Left lung (tissue), 10 donors: Measurements from ENCODE around the gene HS3ST2. TPM values are rescaled to one million over a fixed set of nuclear protein-coding genes. Genes with fewer than 3 reads are reported as not detected.

Experiments used
- ATAC-seq: fragments of 200-7000 bp; cut with Tn5 transposase; one replicate; pipeline ENCODE4 v1.9.1; 2020; ENCODE audit warnings: moderate library complexity
- DNase-seq, 4 donors: peaks; one replicate each; pipeline ENCODE4 v3.0.0-alpha.2; 2013 to 2020
- H3K27ac ChIP-seq, 2 donors: fragments of 200-600 bp; sonication (generic) in 1 of 2; one replicate each; pipeline versions ENCODE4 v1.5.0 to v1.8.0; 2020 to 2021
- H3K27me3 ChIP-seq, 2 donors: fragments of 200-600 bp; sonication (generic) in 1 of 2; one replicate each; pipeline versions ENCODE4 v1.5.0 to v1.8.0; 2020 to 2021
- H3K36me3 ChIP-seq, 2 donors: fragments of 200-600 bp; sonication (generic) in 1 of 2; one replicate each; pipeline versions ENCODE4 v1.5.0 to v1.8.0; 2020 to 2021
- H3K4me1 ChIP-seq, 2 donors: fragments of 200-600 bp; one replicate each; pipeline ENCODE4 v1.8.0; 2021
- H3K4me3 ChIP-seq, 2 donors: fragments of 200-600 bp; sonication (generic) in 1 of 2; one replicate each; pipeline versions ENCODE4 v1.5.0 to v1.8.0; 2020 to 2021; ENCODE audit warnings: mild to moderate bottlenecking in 1 of 2
- H3K9me3 ChIP-seq, 2 donors: fragments of 200-600 bp; sonication (generic) in 1 of 2; one replicate each; pipeline versions ENCODE4 v1.5.0 to v1.8.0; 2020 to 2021
- intact Hi-C, 2 donors: fragments of 100-400 bp; cut with DNase I; formaldehyde crosslinking; loops; one replicate each; pipeline versions ENCODE4 v1.11.2 to v1.14.2; 2022
- polyA plus RNA-seq, 6 donors: library from polyadenylated mRNA; unstranded; fragments of 120-200 nt; gene quantifications; one replicate each; pipeline ENCODE4 v1.2.1, GENCODE V29; 2013; ENCODE audit not compliant: insufficient read length in 6 of 6
- total RNA-seq, 2 donors: library from RNA; stranded (reverse); fragmentation: NEBNext Ultra II Directional; extraction: Animal tissue kit (Norgen Biotek cat#: 25700); gene quantifications; one replicate each; pipeline ENCODE4 v1.2.1, GENCODE V29; 2021
- TF ChIP-seq, protein P1 (sequence below), 2 donors: fragments of 200-600 bp; sonication (generic) in 1 of 2; IDR thresholded peaks; one replicate each; pipeline versions ENCODE4 v1.5.0 to v1.8.0; 2021; ENCODE audit warnings: antibody characterized with exemption in 2 of 2
- donor health status: DM: no; HTN: yes; CAD: no.
- donor health status: DM: no; HTN: no; CAD: no.

HS3ST2 gene
- total and polyA plus RNA-seq, 8 donors = 0.07 to 8.6 (median 3.2) TPM; not detected in 4

DNA sequence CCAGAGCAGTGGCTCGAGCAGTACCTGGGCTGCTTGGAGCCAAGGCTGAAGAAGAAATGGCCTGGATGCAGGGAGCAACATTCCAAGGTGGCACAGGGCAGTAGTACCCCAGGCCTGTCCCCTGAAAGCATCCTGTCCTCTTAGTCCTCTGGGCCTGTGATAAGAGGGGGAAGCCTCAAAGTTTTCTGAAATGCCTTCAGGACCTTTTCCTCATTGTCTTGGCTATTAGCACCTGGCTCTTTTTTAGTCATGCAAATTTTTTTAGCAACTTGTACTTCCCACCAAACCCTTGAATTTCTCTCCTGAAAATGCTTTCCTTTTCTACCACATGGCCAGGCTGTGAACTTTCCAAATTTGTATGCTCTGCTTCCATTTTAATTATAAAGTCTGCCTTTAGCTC, 148.9 kb downstream of the HS3ST2 start:
- Histone ChIP-seq H3K27ac (no peak overlapping the region), H3K4me3 (no peak overlapping the region), H3K9me3 (no peaks in the 10 kb centered on the region), H3K4me1 (no peaks in the 10 kb centered on the region), H3K36me3 (no peaks in the 10 kb centered on the region), H3K27me3 (peaks cover 0 to 12% of the 10 kb centered on the region in 2 donors)
- ATAC-seq = no peak
- no peak for DNase-seq
- TF ChIP-seq, protein P1, sequence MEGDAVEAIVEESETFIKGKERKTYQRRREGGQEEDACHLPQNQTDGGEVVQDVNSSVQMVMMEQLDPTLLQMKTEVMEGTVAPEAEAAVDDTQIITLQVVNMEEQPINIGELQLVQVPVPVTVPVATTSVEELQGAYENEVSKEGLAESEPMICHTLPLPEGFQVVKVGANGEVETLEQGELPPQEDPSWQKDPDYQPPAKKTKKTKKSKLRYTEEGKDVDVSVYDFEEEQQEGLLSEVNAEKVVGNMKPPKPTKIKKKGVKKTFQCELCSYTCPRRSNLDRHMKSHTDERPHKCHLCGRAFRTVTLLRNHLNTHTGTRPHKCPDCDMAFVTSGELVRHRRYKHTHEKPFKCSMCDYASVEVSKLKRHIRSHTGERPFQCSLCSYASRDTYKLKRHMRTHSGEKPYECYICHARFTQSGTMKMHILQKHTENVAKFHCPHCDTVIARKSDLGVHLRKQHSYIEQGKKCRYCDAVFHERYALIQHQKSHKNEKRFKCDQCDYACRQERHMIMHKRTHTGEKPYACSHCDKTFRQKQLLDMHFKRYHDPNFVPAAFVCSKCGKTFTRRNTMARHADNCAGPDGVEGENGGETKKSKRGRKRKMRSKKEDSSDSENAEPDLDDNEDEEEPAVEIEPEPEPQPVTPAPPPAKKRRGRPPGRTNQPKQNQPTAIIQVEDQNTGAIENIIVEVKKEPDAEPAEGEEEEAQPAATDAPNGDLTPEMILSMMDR (IDR thresholded peaks at IDR 0.05) = no peak
- intact Hi-C loops = no loop called here
